HepG2 (cell line): ENCODE results near the gene IL3RA. TPM values are rescaled to one million over a fixed set of nuclear protein-coding genes. Genes with fewer than 3 reads are reported as not detected.

Experiments
- KIAA2018 ChIP-seq: sonication (generic); formaldehyde crosslinking; IDR thresholded peaks from 2 replicates; pipeline ENCODE4 v1.5.0; 2020; ENCODE audit warnings: mild to moderate bottlenecking, missing genetic modification reagents, borderline replicate concordance
- MAF1 ChIP-seq: sonication (generic); formaldehyde crosslinking; IDR thresholded peaks from 2 replicates; pipeline ENCODE4 v1.5.0; 2020; ENCODE audit warnings: missing genetic modification reagents, borderline replicate concordance
- ZNF24 ChIP-seq: fragments of 450-650 bp; IDR thresholded peaks from 2 replicates; pipeline ENCODE4 v1.6.1; 2017; ENCODE audit warnings: antibody characterized with exemption, mild to moderate bottlenecking
- ZNF296 ChIP-seq: sonication (generic); formaldehyde crosslinking; conservative IDR thresholded peaks from 2 replicates; pipeline ENCODE4 v1.5.0; 2020; ENCODE audit warnings: mild to moderate bottlenecking, missing genetic modification reagents
- polyA plus RNA-seq, 8 experiments: library from polyadenylated mRNA; depleted of rRNA in 3 of 8; stranded (reverse) in 7 of 8; unstranded in 1 of 8; fragments of >200 nt; fragmentation: Illumina TruSeq in 4 of 8; extraction: Trizol in 4 of 8; gene quantifications; 2 replicates each; pipeline versions ENCODE4 v1.2.1 to v1.2.3, GENCODE V29; 2011 to 2016; ENCODE audit warnings: low read depth in 4 of 8, missing spikeins in 1 of 8, mixed read lengths in 1 of 8; ENCODE audit not compliant: insufficient read depth in 1 of 8
- total RNA-seq, 5 experiments: library from RNA; depleted of rRNA; stranded (reverse); fragments of >200 nt; fragmentation: Illumina TruSeq; extraction: Trizol; gene quantifications; 2 replicates each; pipeline ENCODE4 v1.2.3, GENCODE V29; 2016; ENCODE audit warnings: low read depth in 1 of 5
- TF ChIP-seq, protein P1 (sequence below): sonication (generic); formaldehyde crosslinking; conservative IDR thresholded peaks from 2 replicates; pipeline ENCODE4 v1.4.0; 2020; ENCODE audit warnings: missing genetic modification reagents
- TF ChIP-seq, protein P2 (sequence below): sonication (generic); formaldehyde crosslinking; IDR thresholded peaks from 2 replicates; pipeline ENCODE4 v1.5.0; 2020; ENCODE audit warnings: mild to moderate bottlenecking, missing genetic modification reagents, borderline replicate concordance
- TF ChIP-seq, protein P3 (sequence below): sonication (generic); formaldehyde crosslinking; IDR thresholded peaks from 2 replicates; pipeline ENCODE4 v1.4.0; 2020; ENCODE audit warnings: missing genetic modification reagents, borderline replicate concordance

Gene IL3RA
- total and polyA plus RNA-seq, 2 of the 13 experiments (the other 11 are each of a cell fraction or from before 2014, with no cell fraction given): not detected

- TF ChIP-seq ZNF24 (no peak), ZNF296 (CRISPR knock-in tag) (no peak), MAF1 (no peak), KIAA2018 (no peak)
- TF ChIP-seq, protein P1, sequence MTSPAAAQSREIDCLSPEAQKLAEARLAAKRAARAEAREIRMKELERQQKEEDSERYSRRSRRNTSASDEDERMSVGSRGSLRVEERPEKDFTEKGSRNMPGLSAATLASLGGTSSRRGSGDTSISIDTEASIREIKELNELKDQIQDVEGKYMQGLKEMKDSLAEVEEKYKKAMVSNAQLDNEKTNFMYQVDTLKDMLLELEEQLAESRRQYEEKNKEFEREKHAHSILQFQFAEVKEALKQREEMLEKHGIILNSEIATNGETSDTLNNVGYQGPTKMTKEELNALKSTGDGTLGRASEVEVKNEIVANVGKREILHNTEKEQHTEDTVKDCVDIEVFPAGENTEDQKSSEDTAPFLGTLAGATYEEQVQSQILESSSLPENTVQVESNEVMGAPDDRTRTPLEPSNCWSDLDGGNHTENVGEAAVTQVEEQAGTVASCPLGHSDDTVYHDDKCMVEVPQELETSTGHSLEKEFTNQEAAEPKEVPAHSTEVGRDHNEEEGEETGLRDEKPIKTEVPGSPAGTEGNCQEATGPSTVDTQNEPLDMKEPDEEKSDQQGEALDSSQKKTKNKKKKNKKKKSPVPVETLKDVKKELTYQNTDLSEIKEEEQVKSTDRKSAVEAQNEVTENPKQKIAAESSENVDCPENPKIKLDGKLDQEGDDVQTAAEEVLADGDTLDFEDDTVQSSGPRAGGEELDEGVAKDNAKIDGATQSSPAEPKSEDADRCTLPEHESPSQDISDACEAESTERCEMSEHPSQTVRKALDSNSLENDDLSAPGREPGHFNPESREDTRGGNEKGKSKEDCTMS (CRISPR knock-in tag): no peak
- TF ChIP-seq, protein P2, sequence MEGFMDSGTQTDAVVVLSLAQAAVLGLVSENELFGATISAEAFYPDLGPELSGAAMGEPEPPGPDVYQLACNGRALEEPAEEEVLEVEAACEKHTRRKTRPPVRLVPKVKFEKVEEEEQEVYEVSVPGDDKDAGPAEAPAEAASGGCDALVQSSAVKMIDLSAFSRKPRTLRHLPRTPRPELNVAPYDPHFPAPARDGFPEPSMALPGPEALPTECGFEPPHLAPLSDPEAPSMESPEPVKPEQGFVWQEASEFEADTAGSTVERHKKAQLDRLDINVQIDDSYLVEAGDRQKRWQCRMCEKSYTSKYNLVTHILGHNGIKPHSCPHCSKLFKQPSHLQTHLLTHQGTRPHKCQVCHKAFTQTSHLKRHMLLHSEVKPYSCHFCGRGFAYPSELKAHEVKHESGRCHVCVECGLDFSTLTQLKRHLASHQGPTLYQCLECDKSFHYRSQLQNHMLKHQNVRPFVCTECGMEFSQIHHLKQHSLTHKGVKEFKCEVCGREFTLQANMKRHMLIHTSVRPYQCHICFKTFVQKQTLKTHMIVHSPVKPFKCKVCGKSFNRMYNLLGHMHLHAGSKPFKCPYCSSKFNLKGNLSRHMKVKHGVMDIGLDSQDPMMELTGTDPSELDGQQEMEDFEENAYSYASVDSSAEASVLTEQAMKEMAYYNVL (CRISPR knock-in tag): no peak
- TF ChIP-seq, protein P3, sequence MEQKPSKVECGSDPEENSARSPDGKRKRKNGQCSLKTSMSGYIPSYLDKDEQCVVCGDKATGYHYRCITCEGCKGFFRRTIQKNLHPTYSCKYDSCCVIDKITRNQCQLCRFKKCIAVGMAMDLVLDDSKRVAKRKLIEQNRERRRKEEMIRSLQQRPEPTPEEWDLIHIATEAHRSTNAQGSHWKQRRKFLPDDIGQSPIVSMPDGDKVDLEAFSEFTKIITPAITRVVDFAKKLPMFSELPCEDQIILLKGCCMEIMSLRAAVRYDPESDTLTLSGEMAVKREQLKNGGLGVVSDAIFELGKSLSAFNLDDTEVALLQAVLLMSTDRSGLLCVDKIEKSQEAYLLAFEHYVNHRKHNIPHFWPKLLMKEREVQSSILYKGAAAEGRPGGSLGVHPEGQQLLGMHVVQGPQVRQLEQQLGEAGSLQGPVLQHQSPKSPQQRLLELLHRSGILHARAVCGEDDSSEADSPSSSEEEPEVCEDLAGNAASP (CRISPR knock-in tag): no peak
- TF ChIP-seq, all 625 proteins: peak for 0
Measured at GRCh38 chrX:1291110-1291740, 45.4 kb upstream of the IL3RA start (continued).
